Measurements from ENCODE around the gene RACGAP1. TPM values are rescaled to one million over a fixed set of nuclear protein-coding genes. Genes with fewer than 3 reads are reported as not detected.

Gene RACGAP1
- total and polyA plus RNA-seq, 4 experiments from 2014 or later: 8.5 to 14.7 (median 11.1) TPM

DNA sequence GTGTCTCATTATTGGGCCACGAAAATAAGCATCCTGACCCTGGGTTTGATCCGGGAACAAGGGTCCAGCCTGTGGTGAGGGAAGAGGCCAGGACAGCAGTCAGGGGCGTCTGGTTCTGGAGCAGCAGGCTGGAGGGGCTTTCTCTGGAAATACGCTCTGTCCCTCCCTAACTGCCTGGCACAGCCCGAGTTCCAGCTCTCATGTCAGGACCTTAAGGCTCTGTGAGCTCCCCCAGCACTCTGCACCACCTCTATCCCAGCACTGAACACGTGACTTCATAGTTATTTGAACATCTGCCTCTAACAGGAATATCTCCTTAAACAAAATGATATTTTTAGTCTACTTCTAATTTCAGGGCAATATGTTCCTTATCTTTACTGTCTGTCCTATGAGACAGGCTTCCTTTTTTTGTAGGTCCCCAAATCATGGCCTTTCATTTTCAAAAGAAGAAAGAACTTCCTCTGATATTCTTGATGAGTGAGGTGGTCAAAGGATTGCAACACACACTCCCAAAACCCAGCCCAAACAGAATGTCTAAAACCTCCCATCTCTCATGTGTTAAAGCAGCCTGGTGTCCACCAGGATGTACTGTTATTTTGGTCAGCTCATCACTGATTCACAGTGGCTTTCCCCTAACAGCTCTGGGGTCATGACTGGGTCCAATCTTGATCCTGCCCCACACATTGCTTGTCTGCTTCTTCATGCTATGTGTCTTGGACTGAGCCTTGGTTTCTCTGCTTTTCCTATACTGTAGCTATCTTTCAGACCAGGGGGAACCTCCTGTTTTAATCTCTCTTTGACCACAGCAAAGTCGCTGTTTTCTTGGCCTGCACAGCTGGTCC lies 42.8 kb downstream of the RACGAP1 start:
- H3K4me3 ChIP-seq (ENCODE audit: low read length in 2 of 2): no peak overlapping the region
- no peaks in the 10 kb centered on the region for H3K4me1 ChIP-seq (ENCODE audit: insufficient read depth, low read length)
- intact Hi-C loops (cut with micrococcal nuclease): no loop called here
- Mint-ChIP-seq H3K36me3 (no peaks in the 10 kb centered on the region), H3K27ac (peak overlapping the region in 2 of 7 donors; percentile 35 to 39), H3K27me3 (no peaks in the 10 kb centered on the region), H3K9me3 (no peaks in the 10 kb centered on the region), H3K4me1 (no peaks in the 10 kb centered on the region), H3K4me3 (no peak overlapping the region)
- no peaks in the 10 kb centered on the region for H3K9me3 ChIP-seq (ENCODE audit: control insufficient read depth in 1 of 2, low read length in 2 of 2)
- H3K36me3 ChIP-seq (ENCODE audit: insufficient read depth, low read length): no peaks in the 10 kb centered on the region
- no peak for DNase-seq
- no peaks in the 10 kb centered on the region for H3K27me3 ChIP-seq (ENCODE audit: insufficient read depth, low read length)
- H3K27ac ChIP-seq (ENCODE audit: low read depth, low read length): no peak overlapping the region
- ChIA-PET POLR2A (ENCODE audit: partially characterized antibody) (interaction anchor here (0.6 kb wide), 1 partner anchor 241 kb away, joined by 3 read pairs; the partner anchor contains the start of gene TMBIM6), CTCF (ENCODE audit: partially characterized antibody) (interaction anchor here (0.6 to 7.2 kb wide), 8 partner anchors 8 to 89 kb away, joined by 3 to 52 read pairs (median 3); no protein-coding TSS in a partner anchor)

DNA sequence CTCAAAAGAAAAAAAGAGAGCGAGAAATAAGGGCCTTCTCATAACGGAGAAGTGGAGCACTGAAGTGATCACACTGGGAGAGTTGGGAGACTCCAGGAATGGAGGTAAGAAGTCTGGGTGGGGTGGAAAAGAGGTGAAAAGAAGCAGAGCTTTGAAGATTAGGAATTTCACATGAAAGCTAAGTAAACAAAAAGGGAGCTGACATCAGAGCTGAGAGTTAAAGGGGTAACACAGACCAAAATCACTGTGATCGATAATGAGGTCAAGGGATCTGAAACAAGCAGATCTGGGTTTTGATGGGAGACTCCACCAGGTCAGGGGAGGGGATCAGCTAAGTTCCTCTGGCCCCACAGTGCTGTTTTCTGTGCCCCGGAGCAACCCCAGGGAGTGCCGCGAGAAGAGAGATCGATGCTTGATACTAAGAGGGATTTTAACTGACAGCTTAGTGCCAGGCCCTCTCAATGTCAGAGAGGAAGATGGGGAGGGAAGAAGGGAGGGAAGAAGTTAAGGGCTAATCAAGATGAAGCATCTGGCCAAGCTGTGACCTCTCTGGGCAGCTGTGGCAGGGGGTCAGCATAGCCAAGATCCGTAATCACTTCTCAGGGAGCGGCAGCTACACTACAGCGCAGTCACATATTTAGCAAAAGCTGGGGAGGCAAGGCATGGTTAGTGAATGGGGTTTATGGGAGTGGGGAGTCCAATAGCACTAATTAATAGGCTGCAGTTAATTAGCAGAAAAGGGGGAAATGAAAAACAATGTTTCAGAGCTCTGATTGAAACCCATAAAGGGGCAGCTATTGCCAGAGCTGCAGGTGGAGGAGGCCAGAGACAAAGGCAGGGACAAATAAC lies 44.6 kb downstream of the RACGAP1 start:
- DNase-seq: no peak
- intact Hi-C loops (cut with micrococcal nuclease): no loop called here
- Histone ChIP-seq H3K4me3 (ENCODE audit: low read length in 2 of 2) (no peak overlapping the region), H3K27me3 (ENCODE audit: insufficient read depth, low read length) (no peaks in the 10 kb centered on the region), H3K4me1 (ENCODE audit: insufficient read depth, low read length) (no peaks in the 10 kb centered on the region), H3K27ac (ENCODE audit: low read depth, low read length) (no peak overlapping the region), H3K36me3 (ENCODE audit: insufficient read depth, low read length) (no peaks in the 10 kb centered on the region), H3K9me3 (ENCODE audit: control insufficient read depth in 1 of 2, low read length in 2 of 2) (no peaks in the 10 kb centered on the region)
- no peaks in the 10 kb centered on the region for H3K36me3 Mint-ChIP-seq
- ChIA-PET CTCF (ENCODE audit: partially characterized antibody) (interaction anchor here (0.9 to 7.2 kb wide), 5 partner anchors 9 to 93 kb away, joined by 3 to 52 read pairs (median 6); no protein-coding TSS in a partner anchor), POLR2A (ENCODE audit: partially characterized antibody) (no interaction called here)
- H3K9me3 Mint-ChIP-seq: no peaks in the 10 kb centered on the region
- H3K27me3 Mint-ChIP-seq: no peaks in the 10 kb centered on the region
- H3K27ac Mint-ChIP-seq: peak overlapping the region in 1 of 7 donors; percentile 15
- no peak overlapping the region for H3K4me3 Mint-ChIP-seq
- H3K4me1 Mint-ChIP-seq: no peaks in the 10 kb centered on the region

DNA sequence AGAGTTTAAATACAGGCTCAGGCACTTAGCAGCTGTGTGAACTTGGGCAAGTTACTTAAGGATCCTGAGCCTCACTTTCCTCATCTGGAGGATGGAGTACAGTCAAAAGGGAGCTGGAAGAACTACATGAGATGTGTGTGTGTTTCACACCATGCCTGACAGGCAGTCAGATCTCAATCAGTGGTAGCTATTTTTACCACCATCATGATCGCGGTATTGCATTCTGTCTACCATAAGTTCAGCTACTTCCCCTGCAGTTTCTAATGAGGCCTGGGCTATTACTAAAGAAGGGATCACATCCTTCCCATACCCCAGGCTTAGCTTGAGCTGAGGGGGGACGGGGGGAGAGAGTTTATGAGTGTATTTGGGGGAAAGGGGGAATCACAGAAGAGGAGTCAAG lies 45.5 kb downstream of the RACGAP1 start:
- ChIA-PET CTCF (ENCODE audit: partially characterized antibody) (interaction anchor here (0.7 to 7.2 kb wide), 3 partner anchors 8 to 114 kb away, joined by 3 to 52 read pairs (median 4); no protein-coding TSS in a partner anchor), POLR2A (ENCODE audit: partially characterized antibody) (no interaction called here)
- Mint-ChIP-seq H3K9me3 (no peaks in the 10 kb centered on the region), H3K4me3 (no peak overlapping the region), H3K4me1 (no peaks in the 10 kb centered on the region), H3K27ac (no peak overlapping the region), H3K36me3 (no peaks in the 10 kb centered on the region), H3K27me3 (no peaks in the 10 kb centered on the region)
- H3K9me3 ChIP-seq (ENCODE audit: control insufficient read depth in 1 of 2, low read length in 2 of 2): no peaks in the 10 kb centered on the region
- no peaks in the 10 kb centered on the region for H3K36me3 ChIP-seq (ENCODE audit: insufficient read depth, low read length)
- DNase-seq: no peak
- H3K27me3 ChIP-seq (ENCODE audit: insufficient read depth, low read length): no peaks in the 10 kb centered on the region
- H3K4me1 ChIP-seq (ENCODE audit: insufficient read depth, low read length): no peaks in the 10 kb centered on the region
- H3K27ac ChIP-seq (ENCODE audit: low read depth, low read length): no peak overlapping the region
- H3K4me3 ChIP-seq (ENCODE audit: low read length in 2 of 2): no peak overlapping the region
- intact Hi-C loops (cut with micrococcal nuclease): no loop called here

DNA sequence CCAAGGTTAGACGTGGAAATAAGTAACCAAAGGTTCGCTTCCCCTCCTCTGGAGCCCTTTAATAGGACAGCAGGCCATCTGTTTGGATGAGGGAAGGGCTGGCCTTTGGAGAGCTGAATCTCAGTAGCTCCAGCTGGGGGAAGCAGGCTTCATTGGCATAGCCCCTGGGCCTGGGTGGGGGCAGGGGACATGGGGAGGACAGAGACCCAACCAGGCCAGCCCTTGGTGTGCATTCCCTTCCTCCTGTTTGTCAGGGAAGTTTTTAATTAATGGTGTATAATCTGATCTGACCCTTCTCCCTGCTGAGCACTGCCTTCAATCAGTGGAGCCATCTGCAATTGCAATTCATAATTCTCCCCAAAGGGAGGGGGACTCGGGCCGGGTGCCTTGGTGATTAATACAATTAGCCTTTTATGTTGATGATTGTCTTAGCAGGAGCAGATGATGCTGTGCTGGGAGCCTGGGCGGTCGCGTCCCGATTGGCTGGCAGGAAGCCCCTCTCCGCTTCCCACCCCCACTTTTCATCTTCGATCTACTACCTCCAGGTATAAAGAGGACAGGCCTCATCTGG lies 46.2 kb downstream of the RACGAP1 start:
- ChIA-PET CTCF (ENCODE audit: partially characterized antibody) (interaction anchor here (0.7 to 7.2 kb wide), 4 partner anchors 11 to 132 kb away, joined by 3 to 52 read pairs (median 4); partner anchors contain the start of gene COX14), POLR2A (ENCODE audit: partially characterized antibody) (no interaction called here)
- H3K36me3 Mint-ChIP-seq: no peaks in the 10 kb centered on the region
- H3K4me3 ChIP-seq (ENCODE audit: low read length in 2 of 2): no peak overlapping the region
- H3K9me3 ChIP-seq (ENCODE audit: control insufficient read depth in 1 of 2, low read length in 2 of 2): no peaks in the 10 kb centered on the region
- H3K4me1 Mint-ChIP-seq: no peaks in the 10 kb centered on the region
- H3K27ac Mint-ChIP-seq: no peak overlapping the region
- no peaks in the 10 kb centered on the region for H3K4me1 ChIP-seq (ENCODE audit: insufficient read depth, low read length)
- H3K36me3 ChIP-seq (ENCODE audit: insufficient read depth, low read length): no peaks in the 10 kb centered on the region
- no peak overlapping the region for H3K27ac ChIP-seq (ENCODE audit: low read depth, low read length)
- no peaks in the 10 kb centered on the region for H3K27me3 Mint-ChIP-seq
- intact Hi-C loops (cut with micrococcal nuclease): no loop called here
- no peaks in the 10 kb centered on the region for H3K27me3 ChIP-seq (ENCODE audit: insufficient read depth, low read length)
- no peak for DNase-seq
- H3K4me3 Mint-ChIP-seq: no peak overlapping the region
- no peaks in the 10 kb centered on the region for H3K9me3 Mint-ChIP-seq

DNA sequence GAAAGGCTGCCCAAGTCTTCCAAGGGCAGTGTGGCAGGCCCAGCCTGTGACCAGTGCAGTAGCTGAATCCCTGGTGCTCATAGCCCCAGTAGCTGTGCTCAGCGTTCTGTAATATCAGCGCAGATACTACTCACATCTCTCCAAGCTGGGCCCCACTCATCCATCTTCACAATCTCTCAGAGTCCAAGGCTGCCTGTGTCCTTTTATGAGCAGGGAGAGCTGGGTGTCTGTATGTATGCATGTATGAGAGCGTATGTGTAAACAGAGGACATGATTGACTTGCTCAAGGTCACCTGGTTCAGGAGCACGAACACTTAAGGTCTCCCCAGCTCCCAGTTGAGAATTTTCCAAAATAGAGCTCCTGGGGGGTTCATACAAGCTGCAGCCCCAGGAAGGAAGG lies 47.2 kb downstream of the RACGAP1 start:
- H3K4me1 Mint-ChIP-seq: no peaks in the 10 kb centered on the region
- H3K27me3 Mint-ChIP-seq: peaks cover 0 to 2% of the 10 kb centered on the region in 2 donors
- no peak overlapping the region for H3K4me3 Mint-ChIP-seq
- H3K27ac ChIP-seq (ENCODE audit: low read depth, low read length): no peak overlapping the region
- H3K36me3 ChIP-seq (ENCODE audit: insufficient read depth, low read length): no peaks in the 10 kb centered on the region
- no peaks in the 10 kb centered on the region for H3K9me3 Mint-ChIP-seq
- CTCF ChIA-PET (ENCODE audit: partially characterized antibody): interaction anchor here (1.0 to 7.2 kb wide), 4 partner anchors 10 to 133 kb away, joined by 3 to 52 read pairs (median 4); partner anchors contain the start of gene COX14
- no peaks in the 10 kb centered on the region for H3K36me3 Mint-ChIP-seq
- no peak for DNase-seq
- intact Hi-C loops (cut with micrococcal nuclease): no loop called here
- H3K27me3 ChIP-seq (ENCODE audit: insufficient read depth, low read length): no peaks in the 10 kb centered on the region
- no peak overlapping the region for H3K27ac Mint-ChIP-seq
- no peaks in the 10 kb centered on the region for H3K9me3 ChIP-seq (ENCODE audit: control insufficient read depth in 1 of 2, low read length in 2 of 2)
- no peaks in the 10 kb centered on the region for H3K4me1 ChIP-seq (ENCODE audit: insufficient read depth, low read length)
- no peak overlapping the region for H3K4me3 ChIP-seq (ENCODE audit: low read length in 2 of 2)
- POLR2A ChIA-PET (ENCODE audit: partially characterized antibody): no interaction called here

DNA sequence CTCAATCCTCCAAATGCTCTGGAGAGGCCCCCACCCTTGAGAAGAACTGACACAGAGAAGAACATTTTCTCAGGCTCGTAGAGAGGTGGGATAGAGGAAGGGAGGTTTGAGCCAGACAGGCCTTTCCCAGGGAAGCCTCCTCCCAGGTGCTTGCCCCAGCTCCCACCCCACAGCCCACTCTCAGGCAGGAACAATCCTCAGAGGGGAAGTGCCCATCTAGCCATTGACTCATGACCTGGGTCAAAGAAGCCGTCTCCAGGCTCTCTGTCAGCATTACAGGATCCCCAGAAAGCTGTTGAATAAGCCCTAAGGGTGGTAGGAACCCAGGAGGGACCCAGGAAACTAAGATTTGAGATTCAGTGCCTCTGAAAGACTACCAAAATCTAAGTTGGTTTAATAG lies 48.7 kb downstream of the RACGAP1 start:
- no peak for DNase-seq
- ChIA-PET CTCF (ENCODE audit: partially characterized antibody) (interaction anchor here (1.1 to 1.6 kb wide), 2 partner anchors 9 to 13 kb away, joined by 3 to 7 read pairs; no protein-coding TSS in a partner anchor), POLR2A (ENCODE audit: partially characterized antibody) (no interaction called here)
- Histone ChIP-seq H3K27me3 (ENCODE audit: insufficient read depth, low read length) (no peaks in the 10 kb centered on the region), H3K27ac (ENCODE audit: low read depth, low read length) (no peak overlapping the region), H3K9me3 (ENCODE audit: control insufficient read depth in 1 of 2, low read length in 2 of 2) (no peaks in the 10 kb centered on the region), H3K36me3 (ENCODE audit: insufficient read depth, low read length) (no peaks in the 10 kb centered on the region), H3K4me1 (ENCODE audit: insufficient read depth, low read length) (no peaks in the 10 kb centered on the region), H3K4me3 (ENCODE audit: low read length in 2 of 2) (no peak overlapping the region)
- Mint-ChIP-seq H3K27me3 (peaks cover 0 to 3% of the 10 kb centered on the region in 2 donors), H3K27ac (no peak overlapping the region), H3K4me3 (no peak overlapping the region), H3K9me3 (no peaks in the 10 kb centered on the region), H3K36me3 (no peaks in the 10 kb centered on the region), H3K4me1 (no peaks in the 10 kb centered on the region)
- intact Hi-C loops (cut with micrococcal nuclease): no loop called here
